Uterus (tissue), 2 donors: Measurements from ENCODE around the gene FOXQ1.

ENCODE experiments used
- CTCF ChIP-seq, 4 experiments: fragments of 200-600 bp in 2 of 4; fragments of 450-650 bp in 2 of 4; sonication (generic) in 2 of 4; IDR thresholded peaks; one replicate each; pipeline ENCODE4 v1.5.1; 2016 to 2019; ENCODE audit warnings: antibody characterized with exemption in 4 of 4, mild to moderate bottlenecking in 2 of 4, moderate library complexity in 1 of 4
- POLR2A ChIP-seq, 2 donors: fragments of 450-650 bp; IDR thresholded peaks; one replicate each; pipeline ENCODE4 v1.6.1; 2016; ENCODE audit warnings: antibody characterized with exemption in 2 of 2, mild to moderate bottlenecking in 1 of 2, moderate library complexity in 1 of 2

GRCh38 chr6:1264619-1265445, 47.1 kb upstream of the FOXQ1 start:
- TF ChIP-seq CTCF (IDR thresholded peaks at IDR 0.05) (no peak), POLR2A (IDR thresholded peaks at IDR 0.05) (no peak)
